K562 (cell line): Measurements from ENCODE around the gene ZPR1. TPM values are rescaled to one million over a fixed set of nuclear protein-coding genes. Genes with fewer than 3 reads are reported as not detected.

Experiments
- ATAC-seq: fragments of 200-7000 bp; cut with Tn5 transposase; 3 replicates; pipeline ENCODE4 v1.9.1; 2020; ENCODE audit warnings: moderate library complexity
- BruUV-seq: library from RNA; stranded (reverse); fragments of 400-500 nt; replicated peaks from 2 replicates; lab custom pipeline; 2021; lab: Mats Ljungman, UMichigan
- CTCF ChIA-PET: fragments of 300-600 bp; formaldehyde crosslinking; extraction: SDS; loops from one replicate; lab custom pipeline; 2021; ENCODE audit warnings: low intra/inter-chr PET ratio; lab: Yijun Ruan, JAX
- POLR2A ChIA-PET: fragments of 300-600, 350-650 bp; sonication (Branson Sonifier 250); formaldehyde crosslinking; extraction: SDS; loops from one replicate; lab custom pipeline; 2021; ENCODE audit warnings: antibody characterized with exemption, inconsistent platforms; lab: Yijun Ruan, JAX
- DNase-seq, 4 experiments: peaks; one replicate each; pipeline versions ENCODE4 v3.0.0 to v3.0.0-alpha.2; 2011 to 2018; ENCODE audit warnings: low spot score in 3 of 4, mixed read lengths in 3 of 4; ENCODE audit errors: extremely low read depth in 1 of 4
- FAIRE-seq: peaks from 2 replicates; lab custom pipeline; 2011; peaks lifted over from hg19 to GRCh38; lab: Jason Lieb, UNC
- H2AFZ ChIP-seq: 2 replicates; pipeline ENCODE4 v1.6.0; 2011; ENCODE audit warnings: low read depth, low read length, control low read depth, inconsistent platforms
- H3K27ac ChIP-seq: fragments of 200-600 bp; 3 replicates; pipeline ENCODE4 v1.8.0; 2011; ENCODE audit warnings: low read depth, mild to moderate bottlenecking, control low read depth, inconsistent platforms, low read length, moderate library complexity, mixed read lengths; ENCODE audit errors: extremely low read depth
- H3K27me3 ChIP-seq, 2 experiments: fragments of 300-600 bp in 1 of 2; 2 replicates in 1 of 2; 3 replicates in 1 of 2; pipeline versions ENCODE4 v1.6.0 to v1.8.0; 2011; ENCODE audit warnings: inconsistent platforms in 2 of 2, low read length in 2 of 2, mild to moderate bottlenecking in 1 of 2, mixed read lengths in 1 of 2, moderate library complexity in 1 of 2; ENCODE audit not compliant: control insufficient read depth in 2 of 2, insufficient read depth in 2 of 2
- H3K36me3 ChIP-seq: fragments of 300-600 bp; 3 replicates; pipeline ENCODE4 v1.8.0; 2011; ENCODE audit warnings: mild to moderate bottlenecking, low read length, inconsistent platforms; ENCODE audit not compliant: control insufficient read depth, insufficient read depth
- H3K4me1 ChIP-seq, 2 experiments: fragments of 200-600 bp in 1 of 2; replicated peaks in 1 of 2; 2 replicates in 1 of 2; 3 replicates in 1 of 2; pipeline versions ENCODE4 v1.5.1 to v1.8.0; 2011; ENCODE audit warnings: inconsistent platforms in 2 of 2, low read length in 2 of 2, mild to moderate bottlenecking in 1 of 2, mixed read lengths in 1 of 2, moderate library complexity in 1 of 2; ENCODE audit not compliant: control insufficient read depth in 2 of 2, insufficient read depth in 2 of 2
- H3K4me2 ChIP-seq: 2 replicates; pipeline ENCODE4 v1.6.1; 2011; ENCODE audit warnings: low read length, control low read depth, inconsistent platforms, mixed read lengths; ENCODE audit not compliant: insufficient read depth
- H3K4me3 ChIP-seq: fragments of 200-600 bp; sonication (generic), shearing (Covaris generic); 2 replicates; pipeline ENCODE4 v1.5.1; 2016; ENCODE audit warnings: control low read depth, inconsistent platforms
- H3K79me2 ChIP-seq: fragments of 200-600 bp; 3 replicates; pipeline ENCODE4 v1.8.0; 2011; ENCODE audit warnings: low read length, inconsistent platforms; ENCODE audit not compliant: control insufficient read depth, insufficient read depth
- H3K9ac ChIP-seq, 2 experiments: 2 replicates each; pipeline versions ENCODE4 v1.6.0 to v1.6.1; 2011; ENCODE audit warnings: low read depth in 2 of 2, low read length in 2 of 2, control low read depth in 1 of 2, inconsistent platforms in 1 of 2, mild to moderate bottlenecking in 1 of 2, mixed read lengths in 1 of 2; ENCODE audit not compliant: insufficient read depth in 1 of 2
- H3K9me1 ChIP-seq: one replicate; pipeline ENCODE4 v1.6.0; 2011; ENCODE audit warnings: inconsistent platforms, mild to moderate bottlenecking, low read length, moderate library complexity; ENCODE audit not compliant: control insufficient read depth, insufficient read depth
- H3K9me3 ChIP-seq: replicated peaks from 2 replicates; pipeline ENCODE4 v1.5.1; 2011; ENCODE audit warnings: low read depth, low read length, inconsistent platforms; ENCODE audit not compliant: control insufficient read depth, insufficient read depth
- H4K20me1 ChIP-seq: replicated peaks from 2 replicates; pipeline ENCODE4 v1.6.1; 2011; ENCODE audit warnings: low read length, inconsistent platforms, mixed read lengths; ENCODE audit not compliant: control insufficient read depth, insufficient read depth
- NFIC ChIP-seq: fragments of 450-650 bp; IDR thresholded peaks from 2 replicates; pipeline ENCODE4 v1.6.1; 2017; ENCODE audit warnings: mild to moderate bottlenecking, inconsistent platforms
- NR2F6 ChIP-seq: fragments of 450-650 bp; formaldehyde crosslinking; IDR thresholded peaks from 2 replicates; pipeline ENCODE4 v1.4.0; 2020; ENCODE audit warnings: mild to moderate bottlenecking
- SAFB2 ChIP-seq: fragments of 200-400 bp; formaldehyde crosslinking; IDR thresholded peaks from 2 replicates; pipeline ENCODE4 v1.6.1; 2018; ENCODE audit warnings: borderline replicate concordance, low read length, low read depth, moderate library complexity; ENCODE audit not compliant: severe bottlenecking
- ZNF224 ChIP-seq: sonication (generic); formaldehyde crosslinking; IDR thresholded peaks from 2 replicates; pipeline ENCODE4 v1.8.0; 2022; ENCODE audit warnings: mild to moderate bottlenecking, missing genetic modification reagents
- WGBS: fragments of 100-300 bp; shearing (Covaris generic); methylation state at CpG from one replicate; pipeline ENCODE4 v1.1.6; 2016; ENCODE audit warnings: low coverage, mixed read lengths; ENCODE audit not compliant: insufficient coverage; ENCODE audit errors: missing lambda C conversion rate; 5-methylcytosine and 5-hydroxymethylcytosine counted together
- in situ Hi-C: fragments of 300-500 bp; cut with MboI; formaldehyde crosslinking; loops from 4 replicates; pipeline ENCODE4 v1.15.0; 2018; ENCODE audit warnings: inconsistent platforms, mixed read lengths
- intact Hi-C: fragments of 100-400 bp; cut with micrococcal nuclease; formaldehyde crosslinking; loops from 2 replicates; pipeline ENCODE4 v1.14.2; 2022
- polyA plus RNA-seq, 8 experiments: library from polyadenylated mRNA; depleted of rRNA in 4 of 8; stranded (reverse) in 5 of 8; unstranded in 3 of 8; fragments of >200 nt; fragmentation: Nextera tagmentation in 2 of 8; fragmentation: Illumina TruSeq in 1 of 8; extraction: Ambion mirVana in 2 of 8; extraction: Trizol in 1 of 8; gene quantifications; 2 replicates each; pipeline versions ENCODE4 v1.2.1 to v1.2.3, GENCODE V29; 2011 to 2014; ENCODE audit warnings: inconsistent platforms in 1 of 8, missing spikeins in 1 of 8
- total RNA-seq, 7 experiments: library from RNA; depleted of rRNA in 6 of 7; stranded (reverse); fragments of >200 nt in 6 of 7; fragmentation: Illumina TruSeq in 2 of 7; extraction: Trizol in 2 of 7; gene quantifications; 2 replicates each; pipeline versions ENCODE4 v1.2.1 to v1.2.3, GENCODE V29; 2011 to 2021; ENCODE audit warnings: low replicate concordance in 1 of 7
- TF ChIP-seq, protein P1 (sequence below): fragments of 250-450 bp; sonication (Bioruptor Pico); IDR thresholded peaks from 2 replicates; pipeline ENCODE4 v1.4.0; 2020
- TF ChIP-seq, protein P2 (sequence below), 2 experiments: fragments of 450-650 bp in 1 of 2; sonication (generic) in 1 of 2; formaldehyde crosslinking; conservative IDR thresholded peaks; 2 replicates each; pipeline versions ENCODE4 v1.4.0 to v1.8.1; 2020 to 2022; ENCODE audit warnings: mild to moderate bottlenecking in 1 of 2, missing genetic modification reagents in 1 of 2

The ZPR1 gene
- total and polyA plus RNA-seq, 9 of the 15 experiments (the other 6 are each of a cell fraction or from before 2014, with no cell fraction given), result 13.0 to 120 (median 83.8) TPM

DNA sequence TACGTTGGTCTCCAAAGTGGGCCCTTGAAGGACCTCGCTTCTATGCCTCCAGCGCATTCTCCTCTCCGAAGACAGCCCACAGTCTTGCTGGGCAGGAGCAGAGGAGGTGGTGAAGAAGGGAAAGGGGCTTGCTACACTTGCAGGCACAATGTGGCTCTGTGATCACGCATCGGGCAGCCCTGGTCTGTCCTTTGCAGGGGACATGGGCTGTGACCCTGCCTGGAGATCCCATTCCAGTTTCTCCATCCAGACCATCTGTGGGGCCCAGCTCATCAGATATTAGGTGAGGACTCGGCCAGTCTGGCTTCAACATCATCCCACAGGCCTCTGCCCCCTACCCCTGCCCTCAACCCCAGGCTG is 48.8 kb upstream of the ZPR1 start:
- Histone ChIP-seq H3K4me1 (peaks cover 15 to 32% of the 10 kb centered on the region in 2 experiments; a peak in 4 of 5 replicates), H3K9ac (0 out of 4 replicates have a peak overlapping the region, but pooled peaks of 1 of the 2 experiments have one; percentile 20), H3K27ac (no peak overlapping the region), H3K4me2 (no peak overlapping the region), H3K9me1 (no peaks in the 10 kb centered on the region), H3K9me3 (no peaks in the 10 kb centered on the region), H2AFZ (no peak overlapping the region), H3K36me3 (no peaks in the 10 kb centered on the region), H4K20me1 (no peaks in the 10 kb centered on the region), H3K79me2 (no peaks in the 10 kb centered on the region), H3K27me3 (peaks cover 0 to 7% of the 10 kb centered on the region in 2 experiments; a peak in 2 of 5 replicates), H3K4me3 (no peak overlapping the region)
- CTCF ChIA-PET, result no interaction called here
- FAIRE-seq, result no peak
- no peak for TF ChIP-seq SAFB2
- no peak for TF ChIP-seq NFIC
- no peak for TF ChIP-seq NR2F6 (CRISPR knock-in tag)
- TF ChIP-seq, protein P1, sequence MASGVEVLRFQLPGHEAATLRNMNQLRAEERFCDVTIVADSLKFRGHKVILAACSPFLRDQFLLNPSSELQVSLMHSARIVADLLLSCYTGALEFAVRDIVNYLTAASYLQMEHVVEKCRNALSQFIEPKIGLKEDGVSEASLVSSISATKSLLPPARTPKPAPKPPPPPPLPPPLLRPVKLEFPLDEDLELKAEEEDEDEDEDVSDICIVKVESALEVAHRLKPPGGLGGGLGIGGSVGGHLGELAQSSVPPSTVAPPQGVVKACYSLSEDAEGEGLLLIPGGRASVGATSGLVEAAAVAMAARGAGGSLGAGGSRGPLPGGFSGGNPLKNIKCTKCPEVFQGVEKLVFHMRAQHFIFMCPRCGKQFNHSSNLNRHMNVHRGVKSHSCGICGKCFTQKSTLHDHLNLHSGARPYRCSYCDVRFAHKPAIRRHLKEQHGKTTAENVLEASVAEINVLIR (CRISPR knock-in tag), result no peak
- TF ChIP-seq, protein P2, sequence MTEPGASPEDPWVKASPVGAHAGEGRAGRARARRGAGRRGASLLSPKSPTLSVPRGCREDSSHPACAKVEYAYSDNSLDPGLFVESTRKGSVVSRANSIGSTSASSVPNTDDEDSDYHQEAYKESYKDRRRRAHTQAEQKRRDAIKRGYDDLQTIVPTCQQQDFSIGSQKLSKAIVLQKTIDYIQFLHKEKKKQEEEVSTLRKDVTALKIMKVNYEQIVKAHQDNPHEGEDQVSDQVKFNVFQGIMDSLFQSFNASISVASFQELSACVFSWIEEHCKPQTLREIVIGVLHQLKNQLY (CRISPR knock-in tag; conservative IDR thresholded peaks at IDR 0.05), result no peak
- no peak for TF ChIP-seq ZNF224
- no peak for DNase-seq
- no TSS peak for BruUV-seq
- POLR2A ChIA-PET, result interaction anchor here (0.9 to 1.5 kb wide), 5 partner anchors 11 to 336 kb away, joined by 3 to 7 read pairs (median 3); no protein-coding TSS in a partner anchor
- intact Hi-C loops, result loop anchor here (1.0 to 10.0 kb wide), 2 partner anchors 48 to 102 kb away; partner anchors contain the start of gene ZPR1
- in situ Hi-C loops, result no loop called here
- no peak for ATAC-seq
- 31% methylated on average over 5 of the region's 7 CpGs for WGBS
